ENCODE data around the gene VCP. TPM values are rescaled to one million over a fixed set of nuclear protein-coding genes. Genes with fewer than 3 reads are reported as not detected.

The VCP gene
- total RNA-seq, 4 donors from 2014 or later: 160 to 254 (median 186) TPM

GRCh38 chr9:35091536-35091935, 19.1 kb upstream of the VCP start:
- TF ChIP-seq CTCF (IDR thresholded peaks at IDR 0.05): no peak
- no peak for TF ChIP-seq POLR2A (IDR thresholded peaks at IDR 0.05)

DNA sequence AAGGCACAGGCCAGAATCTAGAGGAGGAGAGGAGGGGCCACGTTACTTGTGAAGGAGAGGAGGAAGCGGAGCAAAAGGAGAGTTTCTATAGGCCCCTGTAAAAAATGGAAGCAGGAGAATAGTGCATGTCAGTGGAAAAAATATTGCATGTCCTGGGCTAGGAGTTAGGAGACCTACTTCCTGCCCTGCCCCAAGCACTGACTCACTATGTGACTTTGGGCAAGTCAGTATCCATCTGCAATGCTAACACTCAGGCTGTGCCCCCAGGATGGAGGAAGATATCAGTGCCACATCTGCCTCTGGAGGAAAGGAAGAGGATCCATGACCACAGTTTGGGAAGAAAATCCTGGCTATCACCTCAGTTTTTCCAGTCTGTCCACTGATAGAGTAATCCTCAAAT, 17.0 kb upstream of the VCP start:
- intact Hi-C loops (cut with DNase I): no loop called here
- peaks cover 14 to 94% (median 36%) of the 10 kb centered on the region in 3 donors for H3K36me3 ChIP-seq
- 78 to 100% methylated on average over 2 of the region's 2 CpGs for WGBS, 2 donors

More at GRCh38 chr9:35091536-35091935, 19.1 kb upstream of the VCP start:
- intact Hi-C loops (cut with DNase I): loop anchor here (10.0 kb wide), 1 partner anchor 197 kb away; a partner anchor contains a TSS
- 100% methylated on average over 1 to 6 of the region's 17 CpGs for WGBS, 2 donors
- Histone ChIP-seq H3K27me3 (no peaks in the 10 kb centered on the region), H3K27ac (no peak overlapping the region), H3K4me1 (peaks cover 7 to 19% (median 9%) of the 10 kb centered on the region in 3 donors), H3K4me3 (no peak overlapping the region), H3K36me3 (peaks cover 14 to 86% (median 36%) of the 10 kb centered on the region in 3 donors), H3K9me3 (no peaks in the 10 kb centered on the region)
- DNase-seq: no peak

GRCh38 chr9:35085078-35085477, 12.7 kb upstream of the VCP start:
- H3K4me3 ChIP-seq: no peak overlapping the region
- no peak for TF ChIP-seq CTCF (IDR thresholded peaks at IDR 0.05)
- H3K27me3 ChIP-seq: no peaks in the 10 kb centered on the region
- 82 to 85% methylated on average over 2 of the region's 2 CpGs for WGBS, 2 donors
- peaks cover 7 to 51% (median 14%) of the 10 kb centered on the region in 3 donors for H3K36me3 ChIP-seq
- no peak overlapping the region for H3K27ac ChIP-seq
- peaks cover 0 to 7% (median 4%) of the 10 kb centered on the region in 3 donors for H3K4me1 ChIP-seq
- no peak for DNase-seq
- H3K9me3 ChIP-seq: no peaks in the 10 kb centered on the region
- intact Hi-C loops (cut with DNase I): no loop called here

More for the DNA sequence above, 17.0 kb upstream of the VCP start:
- Histone ChIP-seq H3K4me3 (no peak overlapping the region), H3K4me1 (peaks cover 0 to under 1% (median 0%) of the 10 kb centered on the region in 3 donors), H3K9me3 (no peaks in the 10 kb centered on the region), H3K27me3 (no peaks in the 10 kb centered on the region), H3K27ac (no peak overlapping the region)
- TF ChIP-seq POLR2A (IDR thresholded peaks at IDR 0.05) (no peak), CTCF (IDR thresholded peaks at IDR 0.05) (no peak)
- no peak for DNase-seq

- WGBS, 2 donors: 1% methylated on average over 22 of the region's 67 CpGs; no CpG with 5 or more reads in 1 of the 2 donors
- intact Hi-C loops (cut with DNase I): loop anchor here (10.0 kb wide), 1 partner anchor 85 kb away; no protein-coding TSS in a partner anchor
- DNase-seq: peak; percentile 62
- Histone ChIP-seq H3K9me3 (no peaks in the 10 kb centered on the region), H3K36me3 (peaks cover 0 to 26% (median 0%) of the 10 kb centered on the region in 3 donors), H3K27me3 (no peaks in the 10 kb centered on the region), H3K4me3 (peak within 1 kb of the TSS; percentile 64 to 87 (median 74)), H3K27ac (peak within 1 kb of the TSS; percentile 78 to 94 (median 90)), H3K4me1 (peaks cover 14 to 25% (median 16%) of the 10 kb centered on the region in 3 donors)
- TF ChIP-seq CTCF (IDR thresholded peaks at IDR 0.05): peak in 1 of 6 experiments; percentile 32
- peak in 1 of 4 donors; percentile 48 for TF ChIP-seq POLR2A (IDR thresholded peaks at IDR 0.05)
These were observed 7.3 kb upstream of the VCP start, which contains the start of gene FANCG for GRCh38 chr9:35079426-35080341. Gene FANCG, minus strand, starts transcription at chr9:35079942. Its CDS starts 418 bp downstream, at chr9:35079524.

DNA sequence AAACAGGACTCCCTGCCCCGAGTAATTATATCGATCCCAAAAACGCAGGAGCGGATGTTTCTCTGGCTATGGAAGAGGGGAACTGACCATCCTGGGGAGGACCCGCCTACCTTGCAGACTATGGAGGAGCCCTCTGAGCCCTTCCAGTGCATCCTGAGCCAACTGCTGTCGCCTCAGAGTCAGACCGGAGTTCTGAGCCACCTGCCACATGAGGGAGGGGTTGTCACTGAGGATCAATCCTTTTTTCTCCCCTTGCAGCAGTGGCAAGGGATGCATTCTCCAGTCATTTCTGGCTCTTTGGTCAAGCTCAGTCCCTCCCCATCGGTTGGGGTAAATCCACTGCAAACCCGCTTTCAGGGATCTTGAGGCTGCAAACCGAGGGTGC, 6.6 kb upstream of the VCP start:
- intact Hi-C loops (cut with DNase I): loop anchor here (10.0 kb wide), 1 partner anchor 84 kb away; no protein-coding TSS in a partner anchor
- H3K4me3 ChIP-seq: peak overlapping the region; percentile 64 to 87 (median 74)
- H3K27me3 ChIP-seq: no peaks in the 10 kb centered on the region
- H3K4me1 ChIP-seq: peaks cover 14 to 25% (median 16%) of the 10 kb centered on the region in 3 donors
- H3K27ac ChIP-seq: peak overlapping the region; percentile 78 to 94 (median 90)
- TF ChIP-seq CTCF (IDR thresholded peaks at IDR 0.05) (no peak), POLR2A (IDR thresholded peaks at IDR 0.05) (no peak)
- H3K36me3 ChIP-seq: peaks cover 0 to 28% (median 0%) of the 10 kb centered on the region in 3 donors
- no peaks in the 10 kb centered on the region for H3K9me3 ChIP-seq
- no peak for DNase-seq
- WGBS, 2 donors: 0% methylated on average over 4 to 7 of the region's 10 CpGs
